Stimulated activated CD4-positive, alpha-beta T cell treated with anti-CD3 and anti-CD28 coated beads, Interleukin-1b, Interleukin-23, amount 100 ng/mL, for 48 hours (primary cell): Measurements from ENCODE around the gene KRT23.
A peak's percentile ranks its signal among the peaks of the same experiment; 100 is the strongest.
"Not testable (repeated sequence)": the region's sequence is repeated elsewhere in the genome, so short reads cannot be mapped to it uniquely, and the experiment has no call there.

Source experiments
- DNase-seq: peaks from one replicate; pipeline ENCODE4 v3.0.0-alpha.2; 2020

Gene KRT23

DNA sequence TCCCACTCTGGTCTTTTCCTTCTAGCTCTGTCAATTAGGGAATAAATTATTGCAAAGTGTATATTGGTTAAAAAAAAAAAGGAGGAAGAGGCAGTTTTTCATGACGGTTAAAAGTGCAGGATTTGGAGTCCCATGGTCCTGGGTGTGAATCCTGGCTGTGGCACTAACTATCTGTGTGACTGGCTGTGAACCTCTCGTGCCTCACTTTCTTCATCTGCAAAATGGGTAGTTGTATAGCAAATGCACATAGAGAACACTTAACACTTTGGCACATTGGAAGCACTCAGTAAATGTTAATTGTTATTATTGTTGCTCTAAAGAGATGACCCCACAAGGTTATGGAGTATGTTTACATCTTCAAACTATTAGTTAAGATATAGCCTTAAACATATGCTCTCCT, 10.5 kb upstream of the KRT23 start:
- no peak for DNase-seq

DNA sequence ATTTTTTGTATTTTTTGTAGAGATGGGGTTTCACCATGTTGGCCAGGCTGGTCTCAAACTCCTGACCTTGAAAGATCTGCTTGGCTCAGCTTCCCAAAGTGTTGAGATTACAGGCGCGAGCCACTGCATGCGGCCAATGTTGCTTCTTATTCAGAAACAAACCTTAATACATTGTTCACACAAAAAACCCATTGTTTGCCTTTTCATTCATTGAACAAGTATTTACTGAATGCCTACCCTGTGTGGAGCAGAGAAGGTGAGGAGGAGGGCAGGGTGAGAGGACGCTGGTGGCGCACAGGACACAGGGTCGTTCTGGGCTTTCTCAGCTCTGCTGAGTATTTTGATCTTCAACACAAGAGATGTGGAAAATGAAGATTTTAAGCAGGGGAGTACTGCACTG, 8.0 kb upstream of the KRT23 start:
- no peak for DNase-seq

DNA sequence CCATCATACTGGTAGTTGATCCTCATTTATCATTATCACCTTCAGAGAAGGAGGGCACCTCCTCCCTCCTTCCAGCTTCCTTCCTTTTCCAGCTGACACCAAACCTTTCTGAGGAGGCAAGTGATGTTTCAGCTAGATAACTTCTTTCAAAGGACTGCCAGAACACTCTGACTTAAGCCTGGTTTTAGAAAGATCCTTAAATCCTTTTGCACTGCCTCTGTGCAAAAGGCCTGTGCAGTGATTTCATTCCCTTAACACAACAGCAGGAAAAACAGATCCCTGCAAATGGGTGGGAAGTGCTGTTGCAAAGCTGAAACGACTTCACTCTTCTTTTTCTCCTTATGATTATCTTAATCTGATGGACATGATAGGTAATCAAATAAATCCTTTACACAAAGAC, 7.1 kb upstream of the KRT23 start:
- no peak for DNase-seq

DNA sequence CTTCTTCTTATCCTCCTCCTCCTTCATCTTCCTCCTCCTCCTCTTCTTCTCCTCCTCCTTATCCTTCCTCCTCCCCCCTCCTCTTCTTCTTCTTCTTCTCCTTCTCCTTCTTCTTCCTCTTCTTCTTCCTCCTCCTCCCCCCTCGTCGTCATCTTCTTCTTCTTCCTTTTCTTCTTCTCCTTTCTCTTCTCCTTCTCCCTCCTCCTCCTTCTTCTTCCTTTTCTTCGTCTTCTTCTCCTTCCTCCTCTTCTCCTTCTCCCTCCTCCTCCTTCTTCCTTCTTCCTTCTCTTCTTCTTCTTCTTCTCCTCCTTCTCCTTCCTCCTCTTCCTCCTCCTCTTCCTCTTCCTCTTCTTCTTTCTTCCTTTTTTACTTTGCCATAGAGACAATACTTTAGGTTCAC, 5.1 kb upstream of the KRT23 start:
- no peak for DNase-seq

DNA sequence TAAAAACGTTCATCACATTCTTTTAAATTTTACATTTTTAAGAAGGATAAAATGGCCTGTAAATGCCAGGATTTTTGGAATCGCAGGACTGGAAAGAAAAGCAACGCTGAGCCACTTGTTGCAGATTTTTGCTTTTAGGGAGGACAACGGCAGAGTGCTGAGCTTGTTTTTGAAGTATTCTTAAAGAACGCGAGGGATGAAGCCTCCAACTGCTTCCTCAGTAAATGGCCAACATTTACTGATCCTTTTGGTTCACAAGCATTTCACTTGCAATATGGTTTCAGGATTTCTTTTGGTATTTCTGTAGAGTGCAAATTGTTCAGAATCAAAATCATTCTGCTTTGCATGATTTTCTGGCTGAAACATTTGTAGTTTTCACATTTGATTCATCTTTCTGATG, 2.8 kb upstream of the KRT23 start:
- no peak for DNase-seq

DNA sequence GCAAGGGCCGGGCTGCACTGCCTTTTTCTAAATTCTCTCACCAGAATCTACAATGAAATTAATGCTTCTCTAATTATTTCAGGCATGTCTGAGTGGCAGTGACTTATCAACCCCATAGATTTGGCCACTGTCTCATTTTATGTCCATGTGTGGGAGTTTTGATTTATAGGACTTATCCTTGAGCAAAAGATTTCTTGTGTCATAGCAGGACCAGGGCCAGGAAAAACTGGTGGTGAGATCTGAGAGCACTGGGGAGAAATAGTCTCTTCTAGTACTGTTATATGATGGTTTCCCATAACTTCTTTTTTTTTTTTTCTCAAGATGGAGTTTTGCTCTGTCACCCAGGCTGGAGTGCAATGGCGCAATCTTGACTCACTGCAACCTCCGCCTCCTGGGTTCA, 1.5 kb upstream of the KRT23 start:
- no peak for DNase-seq

DNA sequence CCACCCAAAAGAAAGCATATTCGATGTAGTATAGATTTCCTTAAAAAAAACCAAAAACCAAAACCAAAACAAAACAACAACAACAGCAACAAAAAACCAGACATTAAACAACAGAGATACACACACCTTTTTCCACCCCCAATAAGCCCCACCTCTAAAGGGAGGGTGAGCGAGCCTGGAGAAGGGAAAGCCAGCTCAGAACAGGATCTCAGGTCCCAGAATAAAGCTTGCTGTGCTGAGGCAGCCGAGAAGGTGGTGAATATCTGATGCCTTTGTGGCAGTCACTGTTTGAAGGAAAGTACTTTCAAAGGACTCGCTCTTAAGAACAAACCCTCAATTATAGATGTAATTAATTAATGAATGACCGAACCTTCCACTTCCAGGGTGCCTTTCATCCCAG, 470 bp downstream of the KRT23 start:
- DNase-seq, result no peak

DNA sequence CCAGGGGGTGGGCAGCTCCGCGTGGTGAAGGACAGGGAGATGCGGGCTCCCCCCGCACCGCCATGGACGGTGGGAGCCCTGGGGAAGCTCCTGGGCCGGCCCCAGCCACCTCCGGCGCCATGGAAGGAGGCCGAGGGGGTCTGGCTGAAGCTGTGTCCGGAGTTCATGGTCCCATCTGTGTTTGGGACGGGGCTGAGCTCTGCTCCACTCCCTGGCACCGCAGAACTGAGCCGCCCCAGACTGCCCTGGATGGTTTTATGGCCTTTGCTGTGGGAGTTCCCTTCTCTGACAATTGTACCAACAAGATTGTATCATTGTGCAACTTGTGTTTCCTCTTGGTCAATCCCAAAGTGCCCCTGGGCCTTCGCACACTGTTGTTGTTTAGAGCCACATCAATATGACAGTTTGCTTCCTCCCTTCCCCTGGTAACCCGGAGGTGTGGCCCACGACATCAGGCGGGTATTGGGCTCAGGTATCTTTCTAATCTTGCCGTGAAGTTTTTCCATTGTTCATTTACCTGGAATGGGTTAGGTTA, 942 bp downstream of the KRT23 start:
- no peak for DNase-seq

DNA sequence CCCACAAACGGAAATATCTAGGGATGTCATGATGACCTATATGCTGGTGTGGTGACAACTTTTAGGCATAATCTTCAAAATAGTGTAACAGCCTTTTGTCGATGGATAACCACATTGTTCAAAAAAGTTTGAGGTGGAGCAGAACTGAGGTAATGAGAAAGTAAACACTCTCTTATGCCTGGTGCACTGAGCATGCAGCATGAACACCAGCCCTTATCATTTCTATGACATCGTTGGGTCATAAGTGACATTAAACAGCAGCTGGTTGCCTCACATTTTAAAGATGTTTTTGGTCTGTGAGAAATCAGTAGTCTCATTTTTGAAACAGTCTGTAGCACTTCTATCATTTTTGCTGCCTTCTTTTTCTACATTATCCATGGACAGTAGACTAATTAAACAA, 1.8 kb downstream of the KRT23 start:
- DNase-seq, result no peak

DNA sequence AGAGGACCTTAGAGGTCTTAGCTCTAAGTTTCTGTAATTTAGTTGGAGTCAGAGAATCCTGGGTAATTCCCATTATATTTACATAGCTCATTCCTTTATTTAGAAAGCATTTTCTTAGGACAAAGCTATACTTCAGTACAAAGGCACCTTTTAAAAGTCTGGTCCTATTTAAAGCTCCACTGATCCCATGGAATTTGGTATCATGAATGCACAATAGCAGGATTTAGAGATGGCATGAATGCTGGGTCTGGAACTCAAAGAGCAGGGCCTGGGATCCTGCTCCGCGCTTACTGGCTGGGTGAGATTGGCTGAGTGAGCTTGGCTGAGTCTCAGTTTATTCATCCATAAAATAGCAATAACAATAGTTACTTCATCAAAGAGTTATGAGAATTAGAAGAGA, 4.8 kb downstream of the KRT23 start:
- DNase-seq, result no peak

DNA sequence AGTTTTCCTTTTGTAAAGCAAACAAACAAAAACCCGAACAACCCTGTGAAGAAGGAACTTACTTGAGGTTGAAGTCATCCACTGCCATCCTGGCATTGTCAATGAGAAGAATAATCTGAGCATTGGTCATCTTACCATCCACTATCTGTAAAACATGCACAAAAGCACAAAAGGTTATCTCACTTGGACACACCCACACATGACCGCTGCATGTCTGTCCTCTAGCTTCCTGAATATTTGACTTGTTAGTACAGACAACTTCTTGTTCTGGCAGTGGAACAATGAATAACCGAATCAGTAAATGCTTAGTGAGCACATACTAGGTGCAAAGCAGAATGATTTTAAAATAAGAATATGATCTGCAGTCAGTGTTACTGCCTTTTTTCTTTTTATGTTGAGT, 6.1 kb downstream of the KRT23 start:
- DNase-seq, result no peak

DNA sequence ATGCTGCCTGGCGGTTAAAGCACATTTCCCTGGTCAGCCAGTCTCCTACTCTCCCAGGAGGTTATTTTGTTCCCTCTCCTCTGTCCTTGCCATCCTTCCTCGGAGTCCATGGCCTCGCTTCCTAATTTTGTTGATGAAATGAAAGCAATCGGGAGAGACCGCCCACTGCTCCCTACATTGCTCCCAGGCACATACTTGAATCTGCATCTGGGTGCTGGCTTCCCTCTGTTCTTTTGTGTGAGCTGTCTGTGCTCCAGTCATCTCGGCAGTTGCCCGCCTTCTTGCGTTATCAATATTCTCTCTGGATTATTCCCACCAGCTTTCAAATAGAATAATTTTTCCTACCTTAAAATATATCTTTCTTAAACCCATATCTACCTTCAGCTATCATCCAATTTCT, 11.1 kb downstream of the KRT23 start:
- DNase-seq, result no peak

DNA sequence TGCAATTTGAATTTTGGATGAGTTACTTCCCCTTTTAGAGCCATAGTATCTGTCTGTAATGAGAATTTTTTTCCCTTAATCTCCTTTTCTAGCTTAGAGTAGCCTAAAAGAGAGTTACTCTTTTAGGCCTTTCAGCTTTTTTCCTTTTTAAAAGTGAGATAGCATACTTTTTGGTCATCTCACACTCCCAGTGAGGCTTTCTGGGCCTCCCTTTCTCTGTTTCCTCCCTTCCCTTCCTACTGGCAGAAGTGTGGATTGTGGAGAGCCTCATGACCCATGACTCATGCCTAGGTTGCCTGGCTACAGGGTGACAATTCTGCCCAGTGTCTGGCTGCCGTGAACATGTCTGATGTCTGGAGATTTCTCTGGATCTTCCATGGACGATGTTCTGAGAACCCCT, 15.2 kb downstream of the KRT23 start:
- no peak for DNase-seq

DNA sequence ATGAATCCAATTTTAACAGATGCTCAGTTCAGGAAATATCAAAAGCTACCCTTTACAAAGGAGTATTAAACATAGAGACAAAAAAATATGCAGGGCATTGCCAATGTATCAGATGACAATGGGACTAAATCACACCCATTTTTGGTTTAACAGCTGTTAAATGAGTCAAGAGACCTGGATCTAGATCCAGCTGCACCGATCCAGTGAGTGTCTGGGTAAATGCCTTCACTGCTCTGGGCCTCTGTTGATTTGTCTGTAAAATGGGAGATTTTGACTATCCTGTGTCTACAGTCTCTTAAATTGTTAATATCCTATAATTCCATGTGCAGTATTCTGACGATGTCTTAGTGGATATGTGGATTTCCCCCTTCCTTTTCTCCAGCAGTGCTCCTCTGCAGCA, 16.4 kb downstream of the KRT23 start:
- DNase-seq, result no peak

DNA sequence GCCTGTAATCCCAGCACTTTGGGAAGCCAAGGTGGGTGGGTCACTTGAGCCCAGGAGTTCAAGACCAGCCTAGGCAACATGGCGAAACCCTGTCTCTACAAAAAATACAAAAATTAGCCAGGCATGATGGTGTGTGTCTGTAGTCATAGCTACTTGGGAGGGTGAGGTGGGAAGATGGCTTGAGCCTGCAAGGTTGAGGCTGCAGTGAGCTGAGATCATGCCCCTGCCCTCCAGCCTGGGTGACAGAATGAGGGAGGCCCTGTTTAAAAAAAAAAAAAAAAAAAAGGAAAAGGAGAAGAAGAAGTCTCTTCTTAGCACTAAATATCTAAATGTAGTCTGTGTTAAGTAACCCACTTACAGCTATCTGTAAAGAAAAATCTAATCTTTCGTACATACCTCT, 20.3 kb downstream of the KRT23 start:
- DNase-seq, result not testable (repeated sequence)

DNA sequence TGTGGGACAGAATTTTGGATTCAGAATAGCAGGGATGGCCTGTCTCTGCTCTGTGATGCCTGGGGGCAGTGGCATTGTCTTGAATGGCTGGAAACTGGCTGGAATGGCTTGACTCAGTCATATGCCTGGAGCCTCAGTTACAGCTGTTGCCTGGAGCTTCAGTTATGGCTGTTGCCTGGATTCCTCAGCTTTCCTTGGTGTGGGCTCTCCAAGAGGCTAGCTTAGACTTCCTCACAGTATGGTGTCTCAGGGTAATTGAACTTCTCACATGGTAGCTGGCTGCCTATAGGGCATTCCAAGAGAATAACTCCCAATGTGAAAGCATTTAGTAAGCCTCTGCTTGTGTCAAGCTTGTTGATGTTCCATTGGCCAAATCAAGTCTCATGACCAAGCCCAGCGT, 21.1 kb downstream of the KRT23 start:
- no peak for DNase-seq

DNA sequence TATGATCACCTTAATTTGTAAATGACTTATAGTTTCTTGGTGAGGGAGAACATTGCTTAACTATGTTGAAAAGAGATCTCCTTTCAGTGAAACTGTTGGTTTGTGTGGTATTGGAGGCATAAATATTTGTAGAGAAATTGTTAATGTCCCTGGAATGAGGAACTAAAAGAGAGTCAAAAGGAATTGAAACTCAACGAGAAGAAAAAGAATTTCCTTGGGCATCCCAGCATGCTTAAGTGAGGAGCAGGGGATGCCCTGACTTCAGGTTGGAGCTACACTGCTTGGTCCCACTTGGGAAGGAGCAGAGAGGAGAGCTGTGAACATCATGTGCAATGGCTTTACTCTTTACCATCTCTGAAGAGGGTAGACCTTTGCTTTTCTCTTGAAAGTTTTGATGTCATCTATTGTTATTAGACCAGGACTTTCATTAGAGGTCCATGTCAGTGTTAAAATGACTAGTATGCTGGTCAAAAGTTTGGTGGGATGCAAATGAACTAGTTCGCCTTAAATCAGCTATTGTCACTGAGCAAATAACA, 21.7 kb downstream of the KRT23 start:
- no peak for DNase-seq

DNA sequence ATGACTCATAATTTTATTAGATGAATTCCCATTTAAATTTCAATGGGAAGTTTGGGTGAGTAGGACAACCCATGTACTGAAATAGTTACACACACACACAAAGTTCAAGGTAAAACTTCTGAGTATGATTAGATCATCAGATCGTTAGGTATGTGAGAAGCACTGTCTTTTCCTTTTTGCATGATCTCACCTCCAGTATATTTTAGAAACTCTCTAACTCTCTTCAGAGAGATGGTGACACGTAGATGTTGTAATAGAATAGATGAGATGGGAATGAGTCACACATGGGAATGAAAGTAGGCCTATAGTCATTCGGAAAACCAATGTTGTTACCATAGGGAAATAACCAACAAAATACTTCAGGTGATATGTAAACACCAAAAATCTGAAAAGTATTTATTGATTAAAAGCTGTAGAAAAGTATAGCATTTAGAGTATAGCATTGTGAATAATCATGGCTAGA, 22.2 kb downstream of the KRT23 start:
- DNase-seq, result no peak

DNA sequence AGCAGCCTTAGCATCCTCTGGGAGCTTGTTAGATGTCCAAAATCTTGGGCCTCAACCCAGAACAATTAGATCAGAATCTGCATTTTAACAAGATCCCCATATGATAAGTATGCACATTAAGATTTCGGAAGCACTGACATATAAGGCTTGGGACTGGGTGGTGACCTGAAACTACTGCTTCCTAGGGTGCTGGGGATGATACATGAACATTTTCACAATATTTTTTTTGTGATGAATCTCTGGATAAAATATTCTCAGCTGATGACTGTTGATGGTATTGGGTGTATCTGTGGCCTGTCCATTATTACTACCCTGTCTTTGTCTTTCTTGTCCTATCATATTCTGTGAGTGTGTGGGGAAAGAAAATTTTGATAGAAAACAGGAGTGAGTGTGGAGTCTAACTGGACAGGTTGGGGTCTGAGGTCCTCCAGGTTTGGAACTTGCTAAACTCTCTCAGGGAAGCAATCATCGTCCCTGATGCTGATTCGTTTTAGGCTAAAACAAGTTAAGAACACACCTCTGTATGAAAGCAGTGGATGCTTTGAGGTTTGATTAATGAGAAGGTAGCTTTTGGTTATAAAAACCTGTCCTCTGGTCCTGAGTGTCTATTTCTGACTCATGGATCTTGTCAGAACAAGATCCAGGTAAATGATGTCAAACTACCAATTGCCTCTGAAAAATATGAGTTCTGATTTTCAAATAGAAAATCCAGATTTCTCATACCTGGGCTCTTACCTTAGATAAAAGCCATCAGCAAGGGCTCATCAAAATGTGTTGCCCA, 23.2 kb downstream of the KRT23 start:
- no peak for DNase-seq

DNA sequence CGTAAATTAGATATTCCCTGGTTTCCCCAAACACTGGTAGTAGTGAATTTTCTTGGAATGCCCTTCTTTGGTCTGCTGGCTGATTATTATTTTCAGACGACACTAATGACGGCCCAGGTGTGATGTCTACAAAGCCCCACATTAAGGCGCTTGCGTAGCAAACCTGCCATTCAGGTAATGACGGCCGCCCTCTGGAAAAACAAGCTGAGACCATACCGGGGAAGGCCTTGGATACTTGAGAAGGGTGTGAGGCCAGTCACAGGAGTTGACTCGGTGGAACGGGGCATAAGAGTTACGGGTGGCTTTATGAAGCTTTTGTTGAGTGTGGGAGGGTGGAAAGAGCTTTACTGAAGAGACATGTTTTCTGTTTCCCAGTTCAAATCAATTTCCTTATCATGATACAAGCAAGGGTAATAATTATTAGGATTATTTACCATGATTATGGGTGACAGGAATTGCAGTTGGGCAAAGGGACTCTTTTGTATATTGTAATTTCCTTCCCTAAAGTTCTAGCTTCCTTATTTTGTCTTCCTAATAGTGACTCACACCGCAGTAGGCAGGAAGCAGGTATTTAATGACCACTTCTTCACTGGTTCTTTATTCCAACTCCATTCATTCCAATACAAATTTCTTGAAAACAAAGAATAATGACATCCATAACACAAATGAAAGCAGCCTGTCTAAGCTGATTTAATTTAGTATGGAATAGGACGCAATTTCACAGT, 24.8 kb downstream of the KRT23 start:
- DNase-seq, result no peak

DNA sequence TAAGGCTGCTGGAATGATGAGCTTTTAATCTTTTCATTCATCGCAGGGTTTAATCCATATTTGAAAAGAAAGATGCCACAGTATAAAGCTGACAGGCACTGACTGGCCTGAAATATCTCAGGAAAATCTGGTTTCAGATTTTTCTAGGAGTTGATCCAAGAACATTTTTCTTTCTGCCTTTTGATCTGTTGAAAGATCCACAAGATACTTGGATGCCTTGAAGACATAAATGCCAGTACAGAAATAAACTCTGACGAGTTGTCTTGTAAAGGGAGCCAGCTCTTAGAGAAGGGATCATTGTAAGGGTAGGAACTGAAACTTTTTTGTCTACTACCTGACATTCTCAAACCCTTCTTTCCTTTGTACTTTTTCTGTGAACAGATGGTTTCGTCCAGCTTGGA, 27.0 kb downstream of the KRT23 start:
- DNase-seq, result no peak

DNA sequence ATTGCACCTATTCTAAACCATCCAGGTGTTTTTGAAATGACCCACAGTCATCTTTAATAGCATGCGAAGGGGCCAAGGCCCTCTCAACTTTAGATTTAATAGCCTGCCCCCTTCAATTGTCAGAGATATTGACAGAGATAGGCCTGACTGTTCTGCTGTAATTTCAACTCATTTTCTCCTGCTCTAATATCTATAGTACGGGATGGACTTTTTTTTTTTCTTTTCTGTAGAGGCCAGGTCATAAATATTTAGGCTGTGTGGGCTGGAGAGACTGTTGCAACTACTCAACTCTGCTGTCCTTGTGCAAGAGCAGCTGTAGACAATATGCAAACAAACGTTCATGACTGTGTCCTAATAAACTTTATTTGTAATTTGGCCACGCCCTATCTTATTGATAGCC, 27.7 kb downstream of the KRT23 start:
- DNase-seq, result no peak

DNA sequence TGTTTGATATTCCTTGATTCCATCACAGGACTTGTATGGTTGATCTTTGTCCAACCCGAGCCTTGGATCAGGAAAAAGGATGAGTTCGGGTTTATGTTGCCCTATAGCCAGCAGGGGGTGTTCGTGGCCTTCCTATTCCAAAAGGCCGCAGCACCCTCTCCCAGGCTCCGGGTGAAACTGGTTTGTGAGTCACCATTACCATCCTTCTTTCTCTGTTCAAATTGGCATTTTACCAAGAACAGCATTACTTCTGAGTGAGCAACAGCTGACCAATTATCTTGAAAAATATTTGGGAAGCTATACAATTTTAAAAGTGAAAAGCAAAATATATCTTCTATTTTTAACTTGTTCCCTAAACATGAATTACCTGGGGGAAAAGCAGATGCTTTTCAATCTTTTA, 28.1 kb downstream of the KRT23 start:
- peak; percentile 74 for DNase-seq

DNA sequence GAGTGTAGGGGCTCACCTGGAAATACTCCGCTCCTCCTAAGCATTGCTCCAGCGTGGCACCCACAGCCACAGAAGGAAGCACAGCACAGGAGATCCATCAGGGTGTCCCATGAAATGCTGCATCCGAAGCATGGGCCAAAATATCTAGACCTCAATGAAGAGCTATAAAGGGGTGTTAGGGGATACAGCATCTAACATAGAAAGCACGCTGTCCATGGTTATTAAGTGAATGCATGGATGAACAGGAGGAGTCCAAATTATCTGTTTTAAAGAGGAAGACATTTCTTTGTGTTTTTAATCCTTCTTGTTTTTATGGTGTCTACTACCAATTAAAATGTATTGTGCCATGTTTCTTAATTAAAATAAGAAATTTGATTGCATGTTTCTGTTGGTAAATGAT, 30.8 kb downstream of the KRT23 start:
- DNase-seq, result no peak
